ENCODE measurements around the gene CYGB.

The CYGB gene

DNA sequence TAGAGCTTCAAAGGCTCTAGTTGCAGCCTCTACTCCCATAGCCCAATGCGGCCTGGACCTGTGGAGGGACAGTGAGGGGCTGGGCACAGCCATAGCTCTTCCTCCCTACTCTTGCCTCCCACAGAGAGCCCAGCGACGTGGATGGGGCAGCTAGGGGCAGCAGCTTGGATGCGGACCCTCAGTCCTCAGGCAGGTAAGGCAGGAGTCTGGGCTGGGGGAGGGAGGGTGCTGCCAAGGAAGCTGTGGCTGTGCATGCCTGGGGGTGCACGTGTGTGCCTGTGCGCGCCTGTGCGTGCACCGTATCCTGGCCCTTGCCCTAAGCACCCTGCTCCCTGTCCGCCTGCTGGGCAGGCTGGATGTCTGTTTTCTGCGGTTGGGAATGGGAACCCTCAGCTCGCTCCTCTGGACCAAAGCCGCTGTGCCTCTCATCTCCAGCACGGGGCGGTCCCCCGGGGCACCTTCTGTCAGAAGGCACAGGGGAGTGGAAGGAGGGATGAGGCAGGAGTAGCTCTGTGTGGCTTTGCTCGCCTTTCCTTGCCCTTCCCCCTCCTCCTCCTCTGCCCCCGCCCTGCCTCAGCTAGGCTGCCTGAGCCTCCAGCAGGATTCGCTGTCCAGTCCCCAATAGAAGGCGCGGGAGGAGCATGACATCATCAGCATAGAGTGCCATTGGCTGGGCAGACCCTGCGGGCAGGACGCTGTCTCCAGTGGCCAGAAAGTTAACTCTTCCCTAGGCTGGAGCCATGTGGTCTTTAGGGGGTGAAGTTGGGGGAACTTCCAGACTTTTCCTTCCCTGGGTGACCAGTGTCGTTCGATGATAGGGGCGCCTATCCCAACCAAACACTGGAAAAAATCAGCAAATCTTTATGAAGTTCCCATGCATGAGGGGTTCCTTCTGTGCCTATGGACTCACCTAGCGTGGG lies 3.1 kb upstream of the CYGB start:
- peak; percentile 81 for DNase-seq (ENCODE audit: low read depth)
- peak overlapping the region; percentile 42 for H3K4me3 ChIP-seq (ENCODE audit: low read length)
- TF ChIP-seq, protein P1, sequence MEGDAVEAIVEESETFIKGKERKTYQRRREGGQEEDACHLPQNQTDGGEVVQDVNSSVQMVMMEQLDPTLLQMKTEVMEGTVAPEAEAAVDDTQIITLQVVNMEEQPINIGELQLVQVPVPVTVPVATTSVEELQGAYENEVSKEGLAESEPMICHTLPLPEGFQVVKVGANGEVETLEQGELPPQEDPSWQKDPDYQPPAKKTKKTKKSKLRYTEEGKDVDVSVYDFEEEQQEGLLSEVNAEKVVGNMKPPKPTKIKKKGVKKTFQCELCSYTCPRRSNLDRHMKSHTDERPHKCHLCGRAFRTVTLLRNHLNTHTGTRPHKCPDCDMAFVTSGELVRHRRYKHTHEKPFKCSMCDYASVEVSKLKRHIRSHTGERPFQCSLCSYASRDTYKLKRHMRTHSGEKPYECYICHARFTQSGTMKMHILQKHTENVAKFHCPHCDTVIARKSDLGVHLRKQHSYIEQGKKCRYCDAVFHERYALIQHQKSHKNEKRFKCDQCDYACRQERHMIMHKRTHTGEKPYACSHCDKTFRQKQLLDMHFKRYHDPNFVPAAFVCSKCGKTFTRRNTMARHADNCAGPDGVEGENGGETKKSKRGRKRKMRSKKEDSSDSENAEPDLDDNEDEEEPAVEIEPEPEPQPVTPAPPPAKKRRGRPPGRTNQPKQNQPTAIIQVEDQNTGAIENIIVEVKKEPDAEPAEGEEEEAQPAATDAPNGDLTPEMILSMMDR (conservative IDR thresholded peaks at IDR 0.05; ENCODE audit: low read depth, low read length), result peak; percentile 25

DNA sequence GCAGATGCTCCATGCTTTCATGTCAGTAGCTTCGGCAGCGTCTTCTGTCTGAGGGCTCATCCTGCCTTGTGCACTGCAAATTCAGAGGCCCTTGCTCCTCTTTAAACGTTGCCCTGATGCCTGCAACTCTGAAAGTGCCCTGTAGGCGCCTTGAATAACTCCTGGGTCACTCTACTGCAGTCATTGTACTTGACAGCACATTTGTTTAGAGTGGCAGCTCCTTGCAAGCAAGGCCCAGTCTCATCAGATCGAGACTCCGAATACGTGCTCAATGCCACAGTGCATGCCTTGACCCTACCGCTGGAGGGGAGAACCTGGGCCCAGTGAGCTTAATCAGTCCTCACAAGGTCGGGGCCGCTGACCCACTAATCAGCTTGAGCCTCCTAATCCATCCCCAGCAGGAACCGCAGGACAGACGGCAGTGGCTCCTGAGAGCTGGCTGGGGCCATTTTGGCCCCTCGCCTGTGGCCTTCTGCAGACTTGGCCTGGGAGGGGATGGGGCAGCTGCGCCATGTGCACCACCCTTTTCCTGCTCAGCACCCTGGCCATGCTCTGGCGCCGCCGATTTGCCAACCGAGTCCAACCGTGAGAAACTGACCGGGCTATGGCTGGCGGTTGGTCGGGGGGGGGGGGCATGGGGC lies 2.2 kb upstream of the CYGB start, which contains the start of gene PRCD:
Gene PRCD, plus strand, starts transcription at position 414 of the 641 bp plus-strand sequence. Its CDS starts 98 bp downstream, at position 512.
- DNase-seq (ENCODE audit: low read depth), result no peak
- TF ChIP-seq, protein P1 (conservative IDR thresholded peaks at IDR 0.05; ENCODE audit: low read depth, low read length), result no peak
- H3K4me3 ChIP-seq (ENCODE audit: low read length), result peak within 1 kb of the TSS; percentile 42

DNA sequence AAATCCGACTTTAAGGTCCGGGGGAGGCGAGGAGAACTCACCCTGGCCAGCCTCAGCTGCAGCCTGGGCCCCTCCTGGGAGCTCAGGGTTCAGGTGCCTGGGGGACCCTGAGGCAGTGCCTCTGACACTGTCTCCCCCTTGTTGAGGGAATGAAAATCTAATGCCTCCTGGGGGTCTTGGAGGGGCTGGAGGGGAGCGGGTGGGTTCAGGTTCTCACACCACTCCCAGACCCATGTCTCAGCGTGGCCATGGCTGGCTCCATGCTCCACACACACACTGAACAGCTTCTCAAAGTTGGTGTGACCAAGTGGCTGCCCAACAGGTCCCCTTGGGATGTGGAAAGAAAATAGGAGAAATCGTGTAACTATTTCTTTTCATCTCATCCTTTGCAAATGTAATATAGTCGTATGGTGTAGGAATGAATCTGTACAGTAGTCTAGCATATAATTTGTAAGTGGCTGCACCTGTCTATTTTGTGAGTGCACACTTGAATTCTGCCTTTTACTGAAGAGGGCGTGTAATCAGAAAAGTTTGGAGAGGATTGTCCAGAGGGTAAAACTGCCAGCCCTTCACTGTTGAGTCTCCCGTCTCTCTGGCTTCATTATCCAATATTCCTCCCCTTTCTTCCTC lies 1.5 kb upstream of the CYGB start:
- H3K4me3 ChIP-seq (ENCODE audit: low read length), result no peak overlapping the region
- no peak for DNase-seq (ENCODE audit: low read depth)
- TF ChIP-seq, protein P1 (conservative IDR thresholded peaks at IDR 0.05; ENCODE audit: low read depth, low read length), result no peak

DNA sequence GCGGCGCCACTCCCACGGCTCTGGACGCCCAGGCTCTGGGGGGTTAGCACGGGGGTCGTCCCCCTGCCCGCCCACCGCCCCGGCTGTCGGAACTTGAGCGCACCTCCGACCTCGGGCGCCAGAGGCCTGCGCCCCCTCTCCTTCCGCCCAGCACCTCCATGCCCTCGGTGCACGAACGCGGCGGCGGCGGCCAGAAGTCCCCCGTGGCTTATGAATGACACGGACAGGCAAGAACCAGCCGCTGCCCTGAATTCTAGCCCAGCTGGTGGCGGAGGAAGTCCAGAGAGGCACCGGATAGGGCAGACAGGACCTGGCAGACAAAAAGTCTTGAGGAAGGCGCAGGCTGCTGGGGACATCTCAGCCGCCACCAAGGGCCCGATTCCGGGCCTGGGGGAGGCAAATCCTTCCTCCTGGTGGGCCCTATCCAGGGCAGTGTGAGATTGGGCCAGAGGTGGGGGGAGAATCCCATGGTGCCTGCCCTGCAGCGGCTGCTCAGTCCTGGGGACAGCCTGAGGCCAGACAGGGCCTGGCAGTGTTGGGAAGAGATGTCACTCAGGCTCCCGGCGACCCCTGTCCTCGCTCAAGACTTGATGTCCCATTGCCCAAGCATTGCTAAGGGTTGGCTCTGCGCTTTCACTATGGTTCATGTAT lies 897 bp upstream of the CYGB start:
- TF ChIP-seq, protein P1 (conservative IDR thresholded peaks at IDR 0.05; ENCODE audit: low read depth, low read length), result no peak
- H3K4me3 ChIP-seq (ENCODE audit: low read length), result no peak overlapping the region
- DNase-seq (ENCODE audit: low read depth), result no peak

DNA sequence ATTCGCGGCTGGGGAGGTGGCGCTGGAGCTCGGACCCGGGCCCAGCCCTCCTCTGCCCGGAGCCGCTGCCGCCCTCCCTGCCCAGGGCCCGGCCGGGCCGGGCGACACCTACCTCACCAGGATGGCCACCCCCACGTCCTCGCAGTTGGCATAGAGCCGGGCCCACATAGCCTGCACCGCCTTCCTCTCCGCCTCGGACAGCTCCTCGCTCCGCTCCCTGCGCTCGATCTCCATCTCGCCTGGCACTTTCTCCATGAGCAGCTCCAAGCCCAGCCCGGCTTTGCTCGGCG lies 276 bp downstream of the CYGB start:
- no peak overlapping the region for H3K4me3 ChIP-seq (ENCODE audit: low read length)
- TF ChIP-seq, protein P1 (conservative IDR thresholded peaks at IDR 0.05; ENCODE audit: low read depth, low read length), result no peak
- DNase-seq (ENCODE audit: low read depth), result no peak

DNA sequence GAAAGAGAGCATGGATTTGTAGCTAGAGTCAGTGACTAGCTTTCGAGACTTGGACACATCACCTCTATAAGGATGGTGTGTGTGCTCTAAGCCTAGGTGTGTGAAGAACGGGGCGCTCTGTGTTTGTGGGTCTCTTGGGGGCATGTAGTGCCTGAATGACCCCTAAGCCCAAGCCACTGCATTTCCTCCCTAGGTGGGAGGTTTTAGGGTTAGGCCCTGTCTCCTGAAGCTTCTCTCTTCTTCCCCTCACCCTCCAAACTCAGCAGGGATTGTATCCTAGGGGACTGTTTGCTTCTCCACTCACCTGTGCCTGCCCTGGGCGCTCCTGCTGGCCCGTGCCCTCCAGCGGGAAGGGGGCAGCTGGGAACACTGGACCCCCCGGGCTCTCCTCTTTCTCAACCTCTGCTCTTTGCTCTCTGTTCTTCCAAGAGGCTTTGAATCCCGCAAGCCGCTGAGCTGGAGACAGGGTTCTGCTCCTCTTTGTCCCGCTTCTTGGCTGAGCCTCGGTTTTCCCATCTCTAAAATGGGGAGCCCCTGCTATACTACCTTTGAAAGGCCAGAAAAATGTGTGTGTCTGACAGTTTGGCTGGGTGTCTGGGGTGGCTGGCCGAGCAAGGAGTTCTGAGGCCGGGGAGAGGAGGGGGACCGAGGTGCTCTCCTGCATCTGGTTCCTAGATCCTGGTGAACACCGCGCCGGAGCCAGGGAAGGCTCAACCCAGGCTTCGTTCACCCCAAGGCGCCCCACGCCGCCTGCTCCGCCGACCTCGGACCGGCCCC lies 810 bp downstream of the CYGB start:
- DNase-seq (ENCODE audit: low read depth), result no peak
- H3K4me3 ChIP-seq (ENCODE audit: low read length), result no peak overlapping the region
- TF ChIP-seq, protein P1 (conservative IDR thresholded peaks at IDR 0.05; ENCODE audit: low read depth, low read length), result no peak
